HG03045 (cell line): Measurements from ENCODE around the gene KASH5.
A peak's percentile ranks its signal among the peaks of the same experiment; 100 is the strongest.

Source experiments
- ATAC-seq: cut with Tn5 transposase; IDR thresholded peaks from one replicate; pipeline ENCODE4 v1.9.1; 2021; ENCODE audit warnings: mild to moderate bottlenecking, moderate library complexity; ENCODE audit not compliant: unreplicated experiment

KASH5 gene, protein sequence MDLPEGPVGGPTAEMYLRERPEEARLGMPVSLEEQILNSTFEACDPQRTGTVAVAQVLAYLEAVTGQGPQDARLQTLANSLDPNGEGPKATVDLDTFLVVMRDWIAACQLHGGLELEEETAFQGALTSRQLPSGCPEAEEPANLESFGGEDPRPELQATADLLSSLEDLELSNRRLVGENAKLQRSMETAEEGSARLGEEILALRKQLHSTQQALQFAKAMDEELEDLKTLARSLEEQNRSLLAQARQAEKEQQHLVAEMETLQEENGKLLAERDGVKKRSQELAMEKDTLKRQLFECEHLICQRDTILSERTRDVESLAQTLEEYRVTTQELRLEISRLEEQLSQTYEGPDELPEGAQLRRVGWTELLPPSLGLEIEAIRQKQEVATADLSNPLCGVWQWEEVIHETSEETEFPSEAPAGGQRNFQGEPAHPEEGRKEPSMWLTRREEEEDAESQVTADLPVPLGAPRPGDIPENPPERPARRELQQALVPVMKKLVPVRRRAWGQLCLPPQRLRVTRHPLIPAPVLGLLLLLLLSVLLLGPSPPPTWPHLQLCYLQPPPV

DNA sequence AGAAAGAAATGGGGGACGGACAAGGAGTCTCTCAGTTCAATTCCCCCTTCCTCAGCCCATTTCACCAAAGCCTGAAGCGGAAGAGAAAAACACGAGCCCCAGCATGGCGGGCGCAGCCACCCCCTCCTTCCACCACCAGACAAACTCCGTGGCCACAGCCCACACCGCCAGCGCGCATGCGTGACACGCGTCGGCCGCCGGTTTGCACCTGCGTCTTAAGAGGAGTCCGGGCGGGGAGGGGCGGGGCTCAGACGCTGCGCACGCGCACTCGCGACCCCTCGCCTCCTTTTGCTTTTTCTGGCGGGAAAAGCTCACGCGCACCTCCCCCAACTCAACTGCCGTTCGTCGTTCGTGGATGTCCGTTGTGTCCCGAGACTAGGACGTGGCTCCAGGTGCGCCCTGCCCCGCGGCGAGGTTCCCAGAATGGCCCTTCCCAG is at the start of gene KASH5:
Gene KASH5, plus strand, starts transcription at position 314 of the 437 bp plus-strand sequence. CDS start 2,635 bp downstream, outside the sequence.
- peak; percentile 69 for ATAC-seq

DNA sequence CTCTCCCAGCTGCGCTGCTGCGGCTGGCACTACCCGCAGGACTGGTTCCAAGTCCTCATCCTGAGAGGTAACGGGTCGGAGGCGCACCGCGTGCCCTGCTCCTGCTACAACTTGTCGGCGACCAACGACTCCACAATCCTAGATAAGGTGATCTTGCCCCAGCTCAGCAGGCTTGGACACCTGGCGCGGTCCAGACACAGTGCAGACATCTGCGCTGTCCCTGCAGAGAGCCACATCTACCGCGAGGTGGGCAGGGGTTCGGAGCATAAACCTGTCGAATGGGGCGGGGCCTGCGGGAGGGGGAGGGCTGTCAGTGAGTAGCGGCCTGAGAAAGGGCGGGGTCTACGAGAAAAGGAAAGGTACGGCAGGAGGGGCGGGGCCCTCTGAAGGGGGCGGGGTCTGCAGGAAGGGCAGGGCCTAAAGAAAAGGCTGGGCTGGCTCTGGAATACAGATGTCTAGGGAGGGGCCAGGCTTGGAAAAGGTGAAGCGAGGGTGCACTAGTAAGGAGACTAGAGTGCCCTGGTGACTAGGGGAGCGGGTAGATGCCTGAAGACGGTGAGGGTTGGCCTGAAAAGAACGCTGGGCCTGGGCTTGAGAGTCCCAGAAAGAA is 49.3 kb upstream of the KASH5 start:
- no peak for ATAC-seq

- no peak for ATAC-seq
Measured at GRCh38 chr19:49339301-49340068, 48.6 kb upstream of the KASH5 start.

- peak; percentile 44 for ATAC-seq
Measured at GRCh38 chr19:49340069-49340864, 47.8 kb upstream of the KASH5 start.

GRCh38 chr19:49340865-49341718 is 47.0 kb upstream of the KASH5 start:
- ATAC-seq: no peak

DNA sequence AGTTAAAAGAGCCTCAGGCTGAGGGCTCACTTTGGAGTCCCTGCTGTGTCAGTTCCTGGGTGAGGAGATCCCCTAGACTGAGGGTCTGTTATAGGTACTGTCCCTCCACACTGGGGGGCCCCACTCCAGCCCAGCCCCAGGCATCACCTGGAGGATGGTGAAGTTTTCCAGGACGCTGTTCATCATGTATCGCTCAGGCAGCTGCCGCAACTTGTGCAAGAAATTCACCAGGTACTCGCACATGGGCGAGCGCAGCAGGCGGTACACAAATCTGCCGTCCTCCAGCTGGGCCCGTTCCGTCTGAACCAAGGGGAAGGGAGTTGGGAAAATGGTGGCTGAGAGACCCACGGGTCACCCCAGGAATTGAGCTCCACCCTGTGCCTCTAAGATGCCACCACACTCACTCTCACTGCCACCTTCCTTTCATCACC is 45.7 kb upstream of the KASH5 start:
- no peak for ATAC-seq

DNA sequence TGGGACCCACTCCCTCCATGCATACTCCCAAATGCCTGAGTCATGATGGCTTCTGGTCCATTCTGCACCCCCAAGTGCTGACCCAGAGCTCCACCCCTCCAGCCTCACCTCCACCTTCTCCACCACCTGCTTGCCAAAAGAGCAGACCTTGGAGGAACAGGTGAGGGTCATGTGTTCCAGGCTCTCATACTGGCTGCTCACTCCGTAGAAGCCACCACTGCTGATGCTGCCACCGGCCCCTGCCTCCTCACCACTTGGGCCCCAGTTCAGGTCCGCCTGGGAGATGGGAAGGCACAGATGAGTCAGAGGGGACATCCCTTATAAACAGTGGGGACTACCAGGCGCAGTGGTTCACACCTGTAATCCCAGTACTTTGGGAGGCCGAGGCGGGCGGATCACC is 44.9 kb upstream of the KASH5 start:
- no peak for ATAC-seq

DNA sequence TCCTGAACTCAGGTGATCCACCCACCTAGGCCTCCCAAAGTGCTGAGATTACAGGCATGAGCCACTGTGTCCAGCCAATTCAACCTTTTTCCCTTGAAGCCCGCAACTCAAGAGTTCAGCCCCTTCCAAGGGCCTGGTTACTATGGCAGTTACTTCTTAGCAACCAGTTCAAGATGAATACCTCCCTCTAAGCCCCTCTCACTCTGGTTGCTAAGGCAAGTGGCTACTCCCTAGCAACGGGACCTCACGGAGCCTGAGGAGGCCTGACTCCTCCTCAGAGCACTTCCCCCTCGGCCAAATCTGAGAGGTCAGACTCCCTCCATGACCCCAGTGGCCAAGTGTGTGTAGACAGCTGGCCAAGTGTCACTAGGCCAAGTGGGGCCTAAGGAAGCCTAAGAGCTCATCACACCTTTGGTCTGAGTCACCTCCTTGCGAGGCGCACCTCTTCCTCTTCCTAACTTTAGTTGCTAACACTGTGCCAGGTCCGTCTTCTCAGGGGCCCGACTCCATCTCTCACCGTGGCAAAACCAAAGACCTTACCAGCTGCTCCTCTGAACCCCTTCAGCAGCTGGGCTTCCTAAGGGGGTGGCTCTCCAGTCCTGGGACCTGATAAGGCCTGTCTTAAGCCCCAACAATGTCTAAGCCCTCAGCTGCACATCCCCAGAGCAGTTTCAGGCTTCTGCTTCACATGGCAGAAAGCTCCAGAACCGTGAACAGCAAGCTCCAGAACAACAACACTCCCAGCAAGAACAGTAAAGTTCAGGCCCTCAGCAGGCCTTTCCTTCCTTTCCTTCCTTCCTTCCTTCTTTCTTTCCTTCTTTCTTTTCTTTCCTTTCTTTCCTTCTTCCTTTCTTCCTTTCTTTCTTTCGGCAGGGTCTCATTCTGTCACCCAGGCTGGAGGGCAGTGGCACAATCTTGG is 43.3 kb upstream of the KASH5 start:
- no peak for ATAC-seq

DNA sequence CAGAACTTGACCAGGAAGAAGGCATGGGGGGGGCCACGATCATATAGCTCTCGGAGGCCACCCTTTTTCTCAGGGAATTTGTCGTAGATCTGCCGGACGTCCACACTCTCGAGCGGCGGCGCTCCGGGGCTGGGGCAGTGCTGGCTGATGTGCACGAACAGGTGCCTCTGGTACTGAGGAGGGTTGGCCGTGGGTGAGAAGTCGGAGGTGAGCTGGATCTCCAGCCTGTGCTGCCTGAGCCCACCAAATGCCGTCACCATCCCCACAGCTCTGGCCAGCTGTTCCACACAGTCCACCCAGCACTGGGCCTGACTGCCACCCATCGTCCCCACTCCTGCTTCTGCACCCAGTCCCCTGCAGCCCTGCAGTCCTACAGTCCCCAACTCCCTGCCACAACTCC is 40.9 kb upstream of the KASH5 start:
- ATAC-seq: no peak

DNA sequence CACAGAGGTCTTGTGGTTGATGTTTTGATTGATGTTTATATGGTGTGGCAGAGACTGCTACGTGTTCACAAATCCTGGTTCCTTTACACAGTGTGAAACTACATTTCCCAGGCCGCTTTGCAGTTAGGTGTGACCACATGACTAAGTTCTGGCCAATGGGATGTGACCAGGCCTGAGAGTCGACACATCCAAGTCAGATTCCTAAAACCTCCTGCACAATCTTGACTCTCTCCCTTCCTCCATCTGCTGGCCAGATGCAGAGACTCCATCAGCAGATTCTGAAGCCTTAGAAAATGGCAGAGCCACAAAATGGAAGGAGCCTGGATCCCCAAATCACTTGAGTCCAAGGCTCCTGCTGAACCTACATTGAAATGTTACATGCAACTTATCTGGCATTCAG is 40.2 kb upstream of the KASH5 start:
- no peak for ATAC-seq

DNA sequence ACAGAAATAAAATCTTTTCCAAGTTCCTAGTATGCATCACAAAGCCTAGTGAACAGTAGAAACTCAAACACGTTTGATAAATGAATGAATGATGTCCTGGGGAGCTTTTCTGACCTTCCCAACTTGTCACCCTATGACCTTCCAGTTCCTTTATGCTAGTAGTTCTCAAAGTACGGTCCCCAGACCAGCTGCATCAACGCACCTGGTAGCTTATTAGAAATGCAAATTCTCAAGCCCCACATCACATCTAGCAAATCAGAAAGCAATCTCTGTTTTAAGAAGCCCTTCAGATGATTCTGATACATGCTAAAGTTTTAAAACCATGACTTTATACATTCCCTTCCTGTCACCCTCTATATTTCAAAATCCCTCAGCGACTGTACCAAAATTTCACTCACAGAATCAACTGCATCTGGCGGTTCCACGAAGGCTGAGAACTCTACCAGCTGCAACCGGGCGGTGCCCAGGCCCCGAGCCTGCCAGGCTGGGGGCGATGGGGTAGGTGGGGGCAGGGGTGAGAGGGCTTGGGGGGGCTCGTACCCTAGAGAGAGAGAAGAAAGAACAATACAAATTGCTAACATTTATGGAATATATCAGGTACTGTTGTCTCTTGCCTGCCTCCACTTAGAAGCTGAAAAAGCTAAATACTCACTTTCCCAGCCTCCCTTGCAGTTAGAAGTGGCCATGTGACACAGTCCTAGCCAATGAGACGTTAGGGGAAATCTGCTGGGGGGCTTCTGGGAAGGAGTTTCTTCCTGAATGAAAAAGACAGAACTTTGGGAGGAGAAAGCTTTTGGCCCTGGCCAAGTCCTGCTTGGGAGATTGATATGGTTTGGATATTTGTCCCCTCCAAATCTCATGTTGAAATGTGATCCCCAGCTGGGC is 39.5 kb upstream of the KASH5 start:
- no peak for ATAC-seq

- ATAC-seq: no peak
Measured at GRCh38 chr19:49349567-49349966, 38.5 kb upstream of the KASH5 start.

DNA sequence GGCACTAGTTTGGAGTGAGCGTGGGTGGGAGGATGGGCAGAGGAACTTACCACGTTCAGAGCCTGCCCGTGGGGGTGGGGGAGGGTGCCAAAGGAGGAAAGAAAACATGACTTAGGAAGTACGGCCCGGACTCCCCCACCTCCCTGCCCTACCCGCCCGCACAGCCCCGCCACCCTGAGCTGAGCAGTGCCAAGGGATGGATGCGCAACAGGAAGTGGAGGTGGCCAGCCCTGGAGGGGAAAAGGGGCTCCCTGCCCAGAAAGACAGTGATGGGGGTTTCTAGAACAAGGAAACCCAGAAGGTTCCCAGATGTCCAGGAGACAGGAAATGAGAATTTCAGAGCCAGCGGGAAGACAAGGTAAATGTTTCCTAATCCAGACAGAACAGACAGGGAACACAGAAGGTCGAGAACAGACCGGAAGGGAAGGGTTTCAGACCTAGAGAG is 32.1 kb upstream of the KASH5 start:
- ATAC-seq: no peak

DNA sequence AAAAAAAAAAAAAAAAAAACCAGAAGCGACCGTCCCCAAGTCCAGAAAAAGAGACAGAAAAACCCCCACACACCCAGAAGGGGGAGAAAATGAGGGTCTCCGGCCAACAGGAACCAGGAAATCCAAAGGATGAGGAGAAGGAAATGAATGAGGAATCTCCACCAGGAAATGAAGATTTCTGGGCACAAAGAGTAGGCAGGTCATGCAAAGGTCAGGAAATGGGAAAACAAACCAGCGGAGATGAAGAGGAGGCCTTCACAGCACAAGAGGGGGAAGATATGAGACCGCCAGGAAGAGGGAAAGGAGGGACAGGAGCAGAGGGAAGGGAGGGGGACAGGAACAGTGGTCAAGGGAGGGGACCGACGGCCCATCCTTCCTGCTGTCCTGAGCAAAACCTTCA is 31.7 kb upstream of the KASH5 start:
- no peak for ATAC-seq

GRCh38 chr19:49357186-49357585 is 30.9 kb upstream of the KASH5 start:
- ATAC-seq: no peak

DNA sequence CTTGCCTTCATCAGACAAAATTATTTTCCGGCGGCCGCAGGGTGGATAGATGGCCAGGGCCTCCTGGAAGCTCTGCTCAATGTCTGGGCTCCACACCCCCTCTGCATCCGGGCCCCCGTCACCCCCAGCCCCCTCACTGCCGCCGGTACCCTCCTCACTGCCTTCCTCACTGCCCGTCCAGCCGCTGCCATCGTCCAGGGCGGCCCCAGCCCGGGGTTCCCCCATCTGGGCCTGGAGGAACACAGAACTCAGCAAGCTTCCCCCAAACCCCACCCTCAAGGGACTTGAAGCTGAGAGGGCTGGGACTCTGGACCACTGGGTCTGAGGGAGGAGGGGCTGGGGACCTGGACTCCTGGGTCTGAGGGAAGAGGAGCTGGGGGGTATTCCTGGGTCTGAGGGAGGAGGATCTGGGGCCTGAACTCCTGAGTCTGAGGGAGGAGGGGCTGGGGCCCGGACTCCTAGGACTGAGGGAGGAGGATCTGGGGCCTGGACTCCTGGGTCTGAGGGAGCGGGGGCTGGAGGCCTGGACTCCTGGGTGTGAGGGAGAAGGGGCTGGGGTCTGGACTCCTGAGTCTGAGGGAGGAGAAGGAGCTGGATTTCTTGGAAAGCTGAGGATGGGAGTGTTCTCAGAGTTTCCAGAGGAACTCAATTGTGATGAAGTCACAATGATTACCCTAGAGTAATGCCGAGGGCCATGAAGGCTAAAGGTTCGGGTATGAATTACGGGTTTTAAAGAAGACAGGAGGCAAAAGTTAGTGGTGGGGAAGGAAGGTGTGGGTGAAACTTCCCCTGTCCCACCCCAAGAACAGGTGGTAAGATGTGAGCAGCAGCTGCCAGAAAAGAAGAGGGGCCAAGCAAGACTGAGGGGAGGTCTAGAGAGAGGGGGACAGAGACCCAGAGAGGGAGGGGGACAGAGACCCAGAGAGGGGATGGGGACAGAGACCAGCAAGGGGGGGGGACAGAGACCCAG is 27.9 kb upstream of the KASH5 start:
- ATAC-seq: no peak
